GM23338 (cell line): Measurements from ENCODE around the gene PROKR1. TPM values are rescaled to one million over a fixed set of nuclear protein-coding genes. Genes with fewer than 3 reads are reported as not detected.

Experiments
- ATAC-seq: fragments of 200-7000 bp; cut with Tn5 transposase; 3 replicates; pipeline ENCODE4 v1.9.1; 2020
- DNase-seq: peaks from one replicate; pipeline ENCODE4 v3.0.0-alpha.2; 2015; ENCODE audit warnings: low spot score
- H2AFZ ChIP-seq: fragments of 200-600 bp; sonication (generic); 2 replicates; pipeline ENCODE4 v1.8.0; 2016; ENCODE audit warnings: antibody characterized with exemption, mild to moderate bottlenecking, moderate library complexity
- H3F3A ChIP-seq: fragments of 200-600 bp; sonication (generic); replicated peaks from 2 replicates; pipeline ENCODE4 v1.8.0; 2017; ENCODE audit warnings: antibody characterized with exemption, mixed run types, low read depth
- H3K27ac ChIP-seq: fragments of 200-600 bp; sonication (generic); 2 replicates; pipeline ENCODE4 v1.6.1; 2016; ENCODE audit warnings: low read depth
- H3K27me3 ChIP-seq: fragments of 200-600 bp; sonication (generic); 2 replicates; pipeline ENCODE4 v1.8.0; 2016; ENCODE audit warnings: mild to moderate bottlenecking, mixed run types, moderate library complexity; ENCODE audit not compliant: insufficient read depth
- H3K36me3 ChIP-seq: fragments of 200-600 bp; sonication (generic); 2 replicates; pipeline ENCODE4 v1.8.0; 2016; ENCODE audit warnings: mild to moderate bottlenecking; ENCODE audit not compliant: insufficient read depth
- H3K4me1 ChIP-seq: fragments of 200-600 bp; sonication (generic); 2 replicates; pipeline ENCODE4 v1.8.0; 2016; ENCODE audit warnings: mild to moderate bottlenecking, moderate library complexity; ENCODE audit not compliant: insufficient read depth
- H3K4me2 ChIP-seq: fragments of 200-600 bp; sonication (generic); 2 replicates; pipeline ENCODE4 v1.7.1; 2017; ENCODE audit warnings: mixed run types
- H3K4me3 ChIP-seq: fragments of 200-600 bp; sonication (generic); 2 replicates; pipeline ENCODE4 v1.6.1; 2016; ENCODE audit warnings: mixed run types
- H3K79me2 ChIP-seq: fragments of 200-600 bp; sonication (generic); replicated peaks from 2 replicates; pipeline ENCODE4 v1.8.0; 2017; ENCODE audit warnings: mild to moderate bottlenecking; ENCODE audit not compliant: insufficient read depth
- H3K9me2 ChIP-seq: fragments of 200-600 bp; sonication (generic); 2 replicates; pipeline ENCODE4 v1.8.0; 2017; ENCODE audit not compliant: insufficient read depth
- H4K20me1 ChIP-seq: fragments of 200-600 bp; sonication (generic); replicated peaks from 2 replicates; pipeline ENCODE4 v1.8.0; 2017; ENCODE audit warnings: mild to moderate bottlenecking; ENCODE audit not compliant: insufficient read depth
- H3K27ac Mint-ChIP-seq: 2 replicates; pipeline ENCODE4 v1.8.0; 2020; ENCODE audit warnings: inconsistent platforms, mild to moderate bottlenecking, moderate library complexity, mixed read lengths
- H3K27me3 Mint-ChIP-seq: 3 replicates; pipeline ENCODE4 v1.8.0; 2022; ENCODE audit warnings: low read depth, mild to moderate bottlenecking, moderate library complexity, mixed read lengths, inconsistent platforms; ENCODE audit not compliant: insufficient read depth, poor library complexity
- H3K36me3 Mint-ChIP-seq: 3 replicates; pipeline ENCODE4 v1.8.0; 2021; ENCODE audit warnings: low read depth, mild to moderate bottlenecking, inconsistent platforms, moderate library complexity, mixed read lengths
- H3K4me1 Mint-ChIP-seq: 3 replicates; pipeline ENCODE4 v1.8.0; 2020; ENCODE audit warnings: mild to moderate bottlenecking, inconsistent platforms, mixed read lengths
- H3K4me3 Mint-ChIP-seq: 3 replicates; pipeline ENCODE4 v1.8.0; 2021; ENCODE audit warnings: moderate library complexity, mild to moderate bottlenecking, inconsistent platforms, mixed read lengths
- H3K9me3 Mint-ChIP-seq: 3 replicates; pipeline ENCODE4 v1.8.0; 2020; ENCODE audit warnings: moderate library complexity, mild to moderate bottlenecking, inconsistent platforms, mixed read lengths
- CREB1 ChIP-seq: fragments of 250-450 bp; sonication (Bioruptor Pico); IDR thresholded peaks from 2 replicates; pipeline ENCODE4 v1.5.0; 2020; ENCODE audit warnings: low read depth, mild to moderate bottlenecking, moderate library complexity
- ETS1 ChIP-seq: IDR thresholded peaks from 2 replicates; pipeline ENCODE4 v1.6.1; 2016; ENCODE audit warnings: antibody characterized with exemption
- EZH2 ChIP-seq: fragments of 200-600 bp; sonication (generic); IDR thresholded peaks from one replicate; pipeline ENCODE4 v1.8.0; 2017; ENCODE audit warnings: antibody characterized with exemption, mild to moderate bottlenecking, low read depth; ENCODE audit not compliant: unreplicated experiment
- EZH2phosphoT487 ChIP-seq: fragments of 200-600 bp; sonication (generic); IDR thresholded peaks from one replicate; pipeline ENCODE4 v1.8.1; 2018; ENCODE audit warnings: antibody characterized with exemption; ENCODE audit not compliant: unreplicated experiment
- JUNB ChIP-seq: IDR thresholded peaks from one replicate; pipeline ENCODE4 v1.6.1; 2016; ENCODE audit warnings: antibody characterized with exemption; ENCODE audit not compliant: unreplicated experiment
- NANOG ChIP-seq: IDR thresholded peaks from 2 replicates; pipeline ENCODE4 v1.6.1; 2016; ENCODE audit warnings: antibody characterized with exemption, borderline replicate concordance
- POLR2AphosphoS5 ChIP-seq: IDR thresholded peaks from 2 replicates; pipeline ENCODE4 v1.6.1; 2016; ENCODE audit warnings: antibody characterized with exemption, low read depth
- STAT1 ChIP-seq: IDR thresholded peaks from one replicate; pipeline ENCODE4 v1.6.1; 2016; ENCODE audit warnings: antibody characterized with exemption; ENCODE audit not compliant: unreplicated experiment
- ZNF114 ChIP-seq: fragments of 250-450 bp; sonication (Bioruptor Pico); IDR thresholded peaks from 2 replicates; pipeline ENCODE4 v1.5.0; 2020; ENCODE audit warnings: mild to moderate bottlenecking, moderate library complexity
- ZNF331 ChIP-seq: fragments of 250-450 bp; sonication (Bioruptor Pico); IDR thresholded peaks from 2 replicates; pipeline ENCODE4 v1.5.0; 2020; ENCODE audit warnings: low read depth, mild to moderate bottlenecking, moderate library complexity
- polyA plus RNA-seq: library from polyadenylated mRNA; unstranded; fragments of >200 nt; fragmentation: Nextera tagmentation; extraction: Ambion mirVana; gene quantifications from 2 replicates; pipeline ENCODE4 v1.2.1, GENCODE V29; 2016
- total RNA-seq: library from RNA; depleted of rRNA; stranded (reverse); fragments of >200 nt; shearing (Covaris generic); gene quantifications from 2 replicates; pipeline ENCODE4 v1.2.3, GENCODE V29; 2014
- TF ChIP-seq, protein P1 (sequence below): IDR thresholded peaks from one replicate; pipeline ENCODE4 v1.6.1; 2018; ENCODE audit warnings: antibody characterized with exemption; ENCODE audit not compliant: unreplicated experiment
- TF ChIP-seq, protein P2 (sequence below), 2 experiments: fragments of 200-600 bp in 1 of 2; sonication (generic) in 1 of 2; conservative IDR thresholded peaks; 2 replicates each; pipeline versions ENCODE4 v1.5.1 to v1.6.1; 2016 to 2017; ENCODE audit warnings: antibody characterized with exemption in 2 of 2, low read depth in 2 of 2, mild to moderate bottlenecking in 2 of 2, moderate library complexity in 1 of 2
- TF ChIP-seq, protein P3 (sequence below): fragments of 250-450 bp; sonication (Bioruptor Pico); IDR thresholded peaks from 2 replicates; pipeline ENCODE4 v1.5.0; 2020; ENCODE audit warnings: mild to moderate bottlenecking, moderate library complexity

Gene PROKR1
- total and polyA plus RNA-seq, 2 experiments from 2014 or later = 0.61 to 5.3 TPM

- Mint-ChIP-seq H3K4me1 (peaks cover 36% of the 10 kb centered on the region), H3K27me3 (no peaks in the 10 kb centered on the region), H3K4me3 (no peak overlapping the region), H3K36me3 (peaks cover 31% of the 10 kb centered on the region), H3K9me3 (peaks cover 21% of the 10 kb centered on the region; the same call in 2 of the 3 replicates), H3K27ac (no peak overlapping the region)
- Histone ChIP-seq H3K27me3 (no peaks in the 10 kb centered on the region), H3K9me2 (peaks cover 10% of the 10 kb centered on the region), H4K20me1 (no peaks in the 10 kb centered on the region), H3F3A (no peaks in the 10 kb centered on the region), H3K79me2 (no peaks in the 10 kb centered on the region), H3K4me2 (no peak overlapping the region), H2AFZ (no peak overlapping the region), H3K4me3 (no peak overlapping the region), H3K27ac (no peak overlapping the region), H3K36me3 (no peaks in the 10 kb centered on the region), H3K4me1 (peaks cover 41% of the 10 kb centered on the region)
- ATAC-seq (no peak), DNase-seq (no peak)
- TF ChIP-seq ZNF331 = no peak
- TF ChIP-seq, protein P1, sequence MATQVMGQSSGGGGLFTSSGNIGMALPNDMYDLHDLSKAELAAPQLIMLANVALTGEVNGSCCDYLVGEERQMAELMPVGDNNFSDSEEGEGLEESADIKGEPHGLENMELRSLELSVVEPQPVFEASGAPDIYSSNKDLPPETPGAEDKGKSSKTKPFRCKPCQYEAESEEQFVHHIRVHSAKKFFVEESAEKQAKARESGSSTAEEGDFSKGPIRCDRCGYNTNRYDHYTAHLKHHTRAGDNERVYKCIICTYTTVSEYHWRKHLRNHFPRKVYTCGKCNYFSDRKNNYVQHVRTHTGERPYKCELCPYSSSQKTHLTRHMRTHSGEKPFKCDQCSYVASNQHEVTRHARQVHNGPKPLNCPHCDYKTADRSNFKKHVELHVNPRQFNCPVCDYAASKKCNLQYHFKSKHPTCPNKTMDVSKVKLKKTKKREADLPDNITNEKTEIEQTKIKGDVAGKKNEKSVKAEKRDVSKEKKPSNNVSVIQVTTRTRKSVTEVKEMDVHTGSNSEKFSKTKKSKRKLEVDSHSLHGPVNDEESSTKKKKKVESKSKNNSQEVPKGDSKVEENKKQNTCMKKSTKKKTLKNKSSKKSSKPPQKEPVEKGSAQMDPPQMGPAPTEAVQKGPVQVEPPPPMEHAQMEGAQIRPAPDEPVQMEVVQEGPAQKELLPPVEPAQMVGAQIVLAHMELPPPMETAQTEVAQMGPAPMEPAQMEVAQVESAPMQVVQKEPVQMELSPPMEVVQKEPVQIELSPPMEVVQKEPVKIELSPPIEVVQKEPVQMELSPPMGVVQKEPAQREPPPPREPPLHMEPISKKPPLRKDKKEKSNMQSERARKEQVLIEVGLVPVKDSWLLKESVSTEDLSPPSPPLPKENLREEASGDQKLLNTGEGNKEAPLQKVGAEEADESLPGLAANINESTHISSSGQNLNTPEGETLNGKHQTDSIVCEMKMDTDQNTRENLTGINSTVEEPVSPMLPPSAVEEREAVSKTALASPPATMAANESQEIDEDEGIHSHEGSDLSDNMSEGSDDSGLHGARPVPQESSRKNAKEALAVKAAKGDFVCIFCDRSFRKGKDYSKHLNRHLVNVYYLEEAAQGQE = no peak
- no peak for TF ChIP-seq JUNB
- TF ChIP-seq, protein P2, sequence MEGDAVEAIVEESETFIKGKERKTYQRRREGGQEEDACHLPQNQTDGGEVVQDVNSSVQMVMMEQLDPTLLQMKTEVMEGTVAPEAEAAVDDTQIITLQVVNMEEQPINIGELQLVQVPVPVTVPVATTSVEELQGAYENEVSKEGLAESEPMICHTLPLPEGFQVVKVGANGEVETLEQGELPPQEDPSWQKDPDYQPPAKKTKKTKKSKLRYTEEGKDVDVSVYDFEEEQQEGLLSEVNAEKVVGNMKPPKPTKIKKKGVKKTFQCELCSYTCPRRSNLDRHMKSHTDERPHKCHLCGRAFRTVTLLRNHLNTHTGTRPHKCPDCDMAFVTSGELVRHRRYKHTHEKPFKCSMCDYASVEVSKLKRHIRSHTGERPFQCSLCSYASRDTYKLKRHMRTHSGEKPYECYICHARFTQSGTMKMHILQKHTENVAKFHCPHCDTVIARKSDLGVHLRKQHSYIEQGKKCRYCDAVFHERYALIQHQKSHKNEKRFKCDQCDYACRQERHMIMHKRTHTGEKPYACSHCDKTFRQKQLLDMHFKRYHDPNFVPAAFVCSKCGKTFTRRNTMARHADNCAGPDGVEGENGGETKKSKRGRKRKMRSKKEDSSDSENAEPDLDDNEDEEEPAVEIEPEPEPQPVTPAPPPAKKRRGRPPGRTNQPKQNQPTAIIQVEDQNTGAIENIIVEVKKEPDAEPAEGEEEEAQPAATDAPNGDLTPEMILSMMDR (conservative IDR thresholded peaks at IDR 0.05; ENCODE audit: low read depth in 2 of 2) = no peak
- no peak for TF ChIP-seq STAT1
- TF ChIP-seq CREB1 (CRISPR knock-in tag) = no peak
- TF ChIP-seq EZH2phosphoT487 = no peak
- TF ChIP-seq NANOG = no peak
- no peak for TF ChIP-seq ETS1
- TF ChIP-seq EZH2 = no peak
- TF ChIP-seq, protein P3, sequence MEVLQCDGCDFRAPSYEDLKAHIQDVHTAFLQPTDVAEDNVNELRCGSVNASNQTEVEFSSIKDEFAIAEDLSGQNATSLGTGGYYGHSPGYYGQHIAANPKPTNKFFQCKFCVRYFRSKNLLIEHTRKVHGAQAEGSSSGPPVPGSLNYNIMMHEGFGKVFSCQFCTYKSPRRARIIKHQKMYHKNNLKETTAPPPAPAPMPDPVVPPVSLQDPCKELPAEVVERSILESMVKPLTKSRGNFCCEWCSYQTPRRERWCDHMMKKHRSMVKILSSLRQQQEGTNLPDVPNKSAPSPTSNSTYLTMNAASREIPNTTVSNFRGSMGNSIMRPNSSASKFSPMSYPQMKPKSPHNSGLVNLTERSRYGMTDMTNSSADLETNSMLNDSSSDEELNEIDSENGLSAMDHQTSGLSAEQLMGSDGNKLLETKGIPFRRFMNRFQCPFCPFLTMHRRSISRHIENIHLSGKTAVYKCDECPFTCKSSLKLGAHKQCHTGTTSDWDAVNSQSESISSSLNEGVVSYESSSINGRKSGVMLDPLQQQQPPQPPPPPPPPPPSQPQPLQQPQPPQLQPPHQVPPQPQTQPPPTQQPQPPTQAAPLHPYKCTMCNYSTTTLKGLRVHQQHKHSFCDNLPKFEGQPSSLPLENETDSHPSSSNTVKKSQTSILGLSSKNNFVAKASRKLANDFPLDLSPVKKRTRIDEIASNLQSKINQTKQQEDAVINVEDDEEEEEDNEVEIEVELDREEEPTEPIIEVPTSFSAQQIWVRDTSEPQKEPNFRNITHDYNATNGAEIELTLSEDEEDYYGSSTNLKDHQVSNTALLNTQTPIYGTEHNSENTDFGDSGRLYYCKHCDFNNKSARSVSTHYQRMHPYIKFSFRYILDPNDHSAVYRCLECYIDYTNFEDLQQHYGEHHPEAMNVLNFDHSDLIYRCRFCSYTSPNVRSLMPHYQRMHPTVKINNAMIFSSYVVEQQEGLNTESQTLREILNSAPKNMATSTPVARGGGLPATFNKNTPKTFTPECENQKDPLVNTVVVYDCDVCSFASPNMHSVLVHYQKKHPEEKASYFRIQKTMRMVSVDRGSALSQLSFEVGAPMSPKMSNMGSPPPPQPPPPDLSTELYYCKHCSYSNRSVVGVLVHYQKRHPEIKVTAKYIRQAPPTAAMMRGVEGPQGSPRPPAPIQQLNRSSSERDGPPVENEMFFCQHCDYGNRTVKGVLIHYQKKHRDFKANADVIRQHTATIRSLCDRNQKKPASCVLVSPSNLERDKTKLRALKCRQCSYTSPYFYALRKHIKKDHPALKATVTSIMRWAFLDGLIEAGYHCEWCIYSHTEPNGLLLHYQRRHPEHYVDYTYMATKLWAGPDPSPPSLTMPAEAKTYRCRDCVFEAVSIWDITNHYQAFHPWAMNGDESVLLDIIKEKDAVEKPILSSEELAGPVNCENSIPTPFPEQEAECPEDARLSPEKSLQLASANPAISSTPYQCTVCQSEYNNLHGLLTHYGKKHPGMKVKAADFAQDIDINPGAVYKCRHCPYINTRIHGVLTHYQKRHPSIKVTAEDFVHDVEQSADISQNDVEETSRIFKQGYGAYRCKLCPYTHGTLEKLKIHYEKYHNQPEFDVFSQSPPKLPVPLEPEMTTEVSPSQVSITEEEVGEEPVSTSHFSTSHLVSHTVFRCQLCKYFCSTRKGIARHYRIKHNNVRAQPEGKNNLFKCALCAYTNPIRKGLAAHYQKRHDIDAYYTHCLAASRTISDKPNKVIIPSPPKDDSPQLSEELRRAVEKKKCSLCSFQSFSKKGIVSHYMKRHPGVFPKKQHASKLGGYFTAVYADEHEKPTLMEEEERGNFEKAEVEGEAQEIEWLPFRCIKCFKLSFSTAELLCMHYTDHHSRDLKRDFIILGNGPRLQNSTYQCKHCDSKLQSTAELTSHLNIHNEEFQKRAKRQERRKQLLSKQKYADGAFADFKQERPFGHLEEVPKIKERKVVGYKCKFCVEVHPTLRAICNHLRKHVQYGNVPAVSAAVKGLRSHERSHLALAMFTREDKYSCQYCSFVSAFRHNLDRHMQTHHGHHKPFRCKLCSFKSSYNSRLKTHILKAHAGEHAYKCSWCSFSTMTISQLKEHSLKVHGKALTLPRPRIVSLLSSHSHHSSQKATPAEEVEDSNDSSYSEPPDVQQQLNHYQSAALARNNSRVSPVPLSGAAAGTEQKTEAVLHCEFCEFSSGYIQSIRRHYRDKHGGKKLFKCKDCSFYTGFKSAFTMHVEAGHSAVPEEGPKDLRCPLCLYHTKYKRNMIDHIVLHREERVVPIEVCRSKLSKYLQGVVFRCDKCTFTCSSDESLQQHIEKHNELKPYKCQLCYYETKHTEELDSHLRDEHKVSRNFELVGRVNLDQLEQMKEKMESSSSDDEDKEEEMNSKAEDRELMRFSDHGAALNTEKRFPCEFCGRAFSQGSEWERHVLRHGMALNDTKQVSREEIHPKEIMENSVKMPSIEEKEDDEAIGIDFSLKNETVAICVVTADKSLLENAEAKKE (CRISPR knock-in tag) = no peak
- TF ChIP-seq POLR2AphosphoS5 = no peak
- no peak for TF ChIP-seq ZNF114
Observed at GRCh38 chr2:68693951-68694350, 50.6 kb downstream of the PROKR1 start.
